Endodermal cell (in vitro differentiated cells): ENCODE results near the gene CORO2B. TPM values are rescaled to one million over a fixed set of nuclear protein-coding genes. Genes with fewer than 3 reads are reported as not detected.

ENCODE experiments used
- DNase-seq: peaks from one replicate; pipeline ENCODE4 v3.0.0-alpha.2; 2017
- H3K27ac ChIP-seq: 2 replicates; pipeline ENCODE4 v1.5.1; 2013; ENCODE audit warnings: mild to moderate bottlenecking, low read depth, low read length, moderate library complexity
- H3K27me3 ChIP-seq: 2 replicates; pipeline ENCODE4 v1.6.1; 2013; ENCODE audit warnings: mild to moderate bottlenecking, low read length, moderate library complexity; ENCODE audit not compliant: insufficient read depth, control insufficient read depth, poor library complexity, severe bottlenecking
- H3K36me3 ChIP-seq: 2 replicates; pipeline ENCODE4 v1.7.0; 2013; ENCODE audit warnings: mild to moderate bottlenecking, low read length, moderate library complexity; ENCODE audit not compliant: control insufficient read depth, insufficient read depth
- H3K4me1 ChIP-seq: one replicate; pipeline ENCODE4 v1.7.0; 2013; ENCODE audit warnings: low read length; ENCODE audit not compliant: control insufficient read depth, insufficient read depth
- H3K4me3 ChIP-seq: 2 replicates; pipeline ENCODE4 v1.5.1; 2013; ENCODE audit warnings: mild to moderate bottlenecking, low read length, moderate library complexity
- H3K9ac ChIP-seq: 2 replicates; pipeline ENCODE4 v1.6.1; 2013; ENCODE audit warnings: mild to moderate bottlenecking, low read length, moderate library complexity; ENCODE audit not compliant: poor library complexity, severe bottlenecking; ENCODE audit errors: extremely low read depth
- H3K9me3 ChIP-seq: 2 replicates; pipeline ENCODE4 v1.6.1; 2013; ENCODE audit warnings: mild to moderate bottlenecking, low read length, moderate library complexity; ENCODE audit not compliant: control insufficient read depth
- H3K27ac Mint-ChIP-seq: 2 replicates; pipeline ENCODE4 v1.8.0; 2020; ENCODE audit warnings: mixed read lengths
- H3K27me3 Mint-ChIP-seq: 2 replicates; pipeline ENCODE4 v1.8.0; 2021; ENCODE audit warnings: mild to moderate bottlenecking, mixed read lengths; ENCODE audit not compliant: insufficient read depth
- H3K36me3 Mint-ChIP-seq: 2 replicates; pipeline ENCODE4 v1.8.0; 2020; ENCODE audit warnings: low read depth, mixed read lengths
- H3K4me1 Mint-ChIP-seq: 2 replicates; pipeline ENCODE4 v1.8.0; 2020; ENCODE audit warnings: mixed read lengths
- H3K4me3 Mint-ChIP-seq: 2 replicates; pipeline ENCODE4 v1.8.0; 2020; ENCODE audit warnings: mild to moderate bottlenecking, moderate library complexity, mixed read lengths
- H3K9me3 Mint-ChIP-seq: 2 replicates; pipeline ENCODE4 v1.8.0; 2020; ENCODE audit warnings: mild to moderate bottlenecking, mixed read lengths
- CTCF ChIP-seq: fragments of 200-600 bp; sonication (generic); conservative IDR thresholded peaks from 2 replicates; pipeline ENCODE4 v1.5.0; 2021; ENCODE audit warnings: antibody characterized with exemption, mild to moderate bottlenecking
- WGBS, 2 experiments: methylation state at CpG; one replicate each; pipeline versions ENCODE4 v1.1.5 to v1.1.7; 2013; ENCODE audit warnings: missing lambda C conversion rate in 2 of 2, mixed read lengths in 1 of 2; ENCODE audit not compliant: insufficient coverage in 1 of 2, insufficient read length in 1 of 2; 5-methylcytosine and 5-hydroxymethylcytosine counted together
- total RNA-seq, 2 donors: library from RNA; stranded (reverse); fragmentation: NEBNext Ultra II Directional in 1 of 2; extraction: Animal tissue kit (Norgen Biotek cat#: 25700) in 1 of 2; gene quantifications; 2 replicates in 1 of 2; 3 replicates in 1 of 2; pipeline ENCODE4 v1.2.1, GENCODE V29; 2021

CORO2B gene
- total RNA-seq, 2 donors from 2014 or later = 1.1 to 1.2 TPM

DNA sequence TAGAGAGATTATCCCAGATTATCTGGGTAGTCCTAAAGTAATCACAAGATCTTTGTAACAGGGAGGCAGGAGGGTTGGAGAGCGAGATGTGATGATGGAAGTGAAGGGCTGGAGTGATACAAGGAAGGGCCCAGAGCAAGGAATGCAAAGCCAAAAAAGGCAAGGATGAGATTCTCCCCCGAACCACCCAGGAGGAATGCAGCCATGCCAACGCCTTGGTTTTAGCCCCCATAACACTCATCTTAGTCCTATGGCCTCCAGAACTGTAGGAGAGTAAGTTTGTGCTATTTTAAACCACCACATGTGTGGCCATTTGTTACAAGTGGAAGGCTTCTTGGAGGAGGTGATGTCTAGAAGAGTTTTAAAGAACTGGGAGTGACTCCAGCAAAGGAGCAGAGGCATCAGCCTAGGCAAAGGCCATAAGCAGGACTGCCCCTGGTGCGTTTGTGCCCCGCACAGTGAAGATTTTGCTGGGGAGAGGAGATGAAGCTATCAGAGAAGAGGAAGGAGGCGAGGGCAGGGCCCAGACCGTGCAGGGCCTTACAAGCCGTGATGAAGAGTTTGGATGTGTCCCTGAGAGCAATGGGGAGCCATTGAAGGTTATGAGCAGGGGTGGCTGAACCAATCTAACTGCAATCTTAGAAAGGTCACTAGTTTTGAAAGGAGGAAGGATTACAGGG lies 25.3 kb upstream of the CORO2B start:
- Mint-ChIP-seq H3K4me3 (no peak overlapping the region), H3K4me1 (peaks cover 2% of the 10 kb centered on the region), H3K9me3 (no peaks in the 10 kb centered on the region), H3K36me3 (no peaks in the 10 kb centered on the region), H3K27ac (no peak overlapping the region), H3K27me3 (peaks cover 29% of the 10 kb centered on the region)
- Histone ChIP-seq H3K4me3 (no peak overlapping the region), H3K27ac (no peak overlapping the region), H3K4me1 (no peaks in the 10 kb centered on the region), H3K9me3 (no peaks in the 10 kb centered on the region), H3K9ac (no peak overlapping the region), H3K36me3 (no peaks in the 10 kb centered on the region), H3K27me3 (peaks cover 6% of the 10 kb centered on the region)
- 64 to 74% methylated on average over 6 to 8 of the region's 8 CpGs for WGBS, 2 experiments
- DNase-seq = no peak
- TF ChIP-seq CTCF = no peak

DNA sequence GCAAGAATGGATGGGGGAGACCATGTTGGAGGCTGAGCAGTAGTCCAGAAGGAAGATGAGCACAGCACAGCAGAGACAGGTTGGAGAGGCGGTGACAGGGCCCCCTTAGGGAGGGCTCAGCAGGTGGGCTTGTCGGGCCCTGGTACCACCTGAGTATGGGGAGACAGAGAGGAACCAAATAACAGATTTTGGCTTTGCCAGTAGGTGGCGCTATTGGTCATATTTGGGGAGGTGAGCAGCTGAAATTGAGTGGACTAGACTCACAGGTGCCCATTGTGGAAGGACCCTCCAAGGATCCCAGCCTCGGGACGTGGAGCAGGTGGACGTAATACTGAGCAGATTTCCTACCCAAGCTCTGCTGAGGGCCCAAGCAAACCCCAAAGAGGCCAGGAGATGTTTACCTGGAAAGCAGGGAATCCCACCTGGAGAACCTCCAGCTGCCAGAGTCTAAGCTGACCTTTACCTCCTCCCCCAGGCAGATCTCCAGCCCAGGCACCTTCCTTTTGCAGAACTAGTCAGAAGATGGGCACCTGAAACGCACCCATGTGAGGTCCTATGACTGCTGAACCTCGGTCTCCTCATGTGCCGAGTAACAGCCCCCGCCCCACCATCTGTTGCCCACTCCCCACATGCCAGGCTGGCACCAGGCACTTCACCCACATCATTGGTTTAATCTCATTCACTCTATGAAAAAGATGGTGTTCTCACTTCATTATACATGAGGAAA lies 24.6 kb upstream of the CORO2B start:
- H3K4me1 Mint-ChIP-seq = peaks cover 9% of the 10 kb centered on the region
- no peak overlapping the region for H3K27ac ChIP-seq
- no peak overlapping the region for H3K27ac Mint-ChIP-seq
- TF ChIP-seq CTCF = peak; percentile 91
- H3K9ac ChIP-seq = no peak overlapping the region
- peaks cover 33% of the 10 kb centered on the region for H3K27me3 Mint-ChIP-seq
- H3K36me3 ChIP-seq = no peaks in the 10 kb centered on the region
- peaks cover 13% of the 10 kb centered on the region for H3K27me3 ChIP-seq
- 43 to 56% methylated on average over 4 to 10 of the region's 10 CpGs for WGBS, 2 experiments
- H3K4me1 ChIP-seq = peaks cover 1% of the 10 kb centered on the region
- H3K4me3 Mint-ChIP-seq = no peak overlapping the region
- H3K9me3 ChIP-seq = no peaks in the 10 kb centered on the region
- DNase-seq = peak; percentile 93
- no peak overlapping the region for H3K4me3 ChIP-seq
- H3K36me3 Mint-ChIP-seq = no peaks in the 10 kb centered on the region
- H3K9me3 Mint-ChIP-seq = no peaks in the 10 kb centered on the region

GRCh38 chr15:68554721-68555678 lies 23.8 kb upstream of the CORO2B start:
- Histone ChIP-seq H3K36me3 (no peaks in the 10 kb centered on the region), H3K4me1 (peaks cover 3% of the 10 kb centered on the region), H3K27ac (no peak overlapping the region), H3K9ac (no peak overlapping the region), H3K27me3 (peaks cover 15% of the 10 kb centered on the region), H3K4me3 (no peak overlapping the region), H3K9me3 (no peaks in the 10 kb centered on the region)
- peaks cover 11% of the 10 kb centered on the region for H3K4me1 Mint-ChIP-seq
- no peaks in the 10 kb centered on the region for H3K36me3 Mint-ChIP-seq
- H3K27me3 Mint-ChIP-seq = peaks cover 39% of the 10 kb centered on the region
- H3K27ac Mint-ChIP-seq = no peak overlapping the region
- no peak overlapping the region for H3K4me3 Mint-ChIP-seq
- no peak for DNase-seq
- no peak for TF ChIP-seq CTCF
- no peaks in the 10 kb centered on the region for H3K9me3 Mint-ChIP-seq
- WGBS, 2 experiments = 75 to 91% methylated on average over 4 to 9 of the region's 10 CpGs
